Aortic smooth muscle cell (primary cell): ENCODE data around the gene WEE1. TPM values are rescaled to one million over a fixed set of nuclear protein-coding genes. Genes with fewer than 3 reads are reported as not detected.

ENCODE experiments used
- total RNA-seq: library from RNA; depleted of rRNA; stranded (reverse); fragments of >200 nt; gene quantifications from 2 replicates; pipeline ENCODE4 v1.2.3, GENCODE V29; 2014

Gene WEE1
- total RNA-seq = 24.4 and 28.8 TPM in 2 replicates

DNA sequence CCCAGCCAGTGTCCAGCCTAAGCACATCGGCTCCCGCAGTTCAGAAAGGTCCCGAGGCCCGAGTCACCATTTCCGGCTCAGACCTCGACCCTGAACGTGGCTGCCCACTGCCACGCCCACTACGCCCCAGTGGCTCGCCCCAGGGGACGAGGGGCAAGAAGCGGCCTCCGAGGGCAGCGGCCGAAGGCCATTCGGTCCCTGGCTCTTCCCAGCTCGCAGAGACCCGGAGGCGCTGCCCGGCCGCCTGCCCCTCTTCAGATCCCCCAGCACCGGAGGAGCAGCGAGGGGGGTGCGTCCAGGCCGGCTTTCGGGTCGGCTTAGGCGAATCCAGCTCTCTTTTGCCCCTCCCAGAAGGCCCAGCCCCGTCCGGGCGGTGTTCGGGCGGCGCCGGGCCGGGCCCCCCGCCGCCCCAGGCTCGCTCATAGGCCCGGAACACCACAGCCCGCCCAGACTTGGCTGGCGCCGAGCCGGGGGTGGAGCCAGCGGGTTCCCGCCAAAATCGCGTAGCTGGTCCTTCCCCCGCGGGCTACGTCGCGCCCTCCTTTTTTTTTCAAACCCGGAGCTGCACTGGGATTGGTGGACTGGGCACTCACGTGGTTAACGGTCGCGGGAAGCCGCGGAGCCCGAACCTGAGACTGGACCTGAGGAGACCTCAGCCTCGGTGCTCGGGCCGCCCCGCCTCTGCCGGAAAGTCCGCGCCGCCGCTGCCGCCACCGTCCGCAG lies at the start of gene WEE1:
Gene WEE1, plus strand, starts transcription at position 619 of the 723 bp plus-strand sequence. CDS start 264 bp downstream, outside the sequence.

Other genes with a start within 250 kb of the WEE1 start
- gene IPO7, start 189.0 kb upstream of the WEE1 start, total RNA-seq = 111 and 123 TPM in 2 replicates
- 26.2 and 28.0 TPM in 2 replicates for gene ZNF143, start 112.7 kb upstream of the WEE1 start, total RNA-seq
- gene SWAP70, start 90.4 kb downstream of the WEE1 start, total RNA-seq = 39.4 and 54.2 TPM in 2 replicates